Kidney tubule cell (primary cell): ENCODE measurements around the gene NES.
"Not testable (repeated sequence)": the region's sequence is repeated elsewhere in the genome, so short reads cannot be mapped to it uniquely, and the experiment has no call there.

Experiments
- DNase-seq: peaks from one replicate; pipeline ENCODE4 v3.0.0-alpha.2; 2018; ENCODE audit warnings: low spot score

Gene NES

DNA sequence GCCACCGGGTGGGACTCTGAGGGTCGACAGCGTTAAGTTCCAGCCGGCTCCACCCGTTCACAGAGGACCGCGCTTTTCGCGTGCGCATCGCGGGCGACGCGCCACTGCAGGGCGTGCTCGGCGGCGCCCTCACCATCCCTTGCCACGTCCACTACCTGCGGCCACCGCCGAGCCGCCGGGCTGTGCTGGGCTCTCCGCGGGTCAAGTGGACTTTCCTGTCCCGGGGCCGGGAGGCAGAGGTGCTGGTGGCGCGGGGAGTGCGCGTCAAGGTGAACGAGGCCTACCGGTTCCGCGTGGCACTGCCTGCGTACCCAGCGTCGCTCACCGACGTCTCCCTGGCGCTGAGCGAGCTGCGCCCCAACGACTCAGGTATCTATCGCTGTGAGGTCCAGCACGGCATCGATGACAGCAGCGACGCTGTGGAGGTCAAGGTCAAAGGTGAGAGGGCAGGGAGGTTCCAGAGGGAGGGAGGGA is 30.4 kb downstream of the NES start:
- no peak for DNase-seq

DNA sequence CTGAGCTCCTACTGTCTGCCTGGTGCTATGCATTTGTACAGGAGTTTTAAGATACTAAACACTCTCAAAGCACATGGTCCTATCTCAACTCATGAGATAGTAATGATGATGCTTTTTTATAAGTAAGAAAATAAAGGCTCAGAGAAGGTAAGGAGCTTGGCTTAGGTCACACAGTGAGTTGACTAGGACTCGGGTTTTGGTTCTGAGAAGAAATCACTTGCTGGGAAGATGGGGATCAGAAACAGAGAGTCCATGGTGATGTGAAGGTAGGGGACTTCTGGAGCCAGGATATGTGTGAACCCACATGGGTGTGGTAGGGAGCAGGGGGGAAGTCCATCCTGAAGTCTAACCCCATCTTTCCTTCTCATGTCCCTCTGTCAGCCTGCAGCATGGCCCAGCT is 31.5 kb downstream of the NES start:
- DNase-seq = no peak

DNA sequence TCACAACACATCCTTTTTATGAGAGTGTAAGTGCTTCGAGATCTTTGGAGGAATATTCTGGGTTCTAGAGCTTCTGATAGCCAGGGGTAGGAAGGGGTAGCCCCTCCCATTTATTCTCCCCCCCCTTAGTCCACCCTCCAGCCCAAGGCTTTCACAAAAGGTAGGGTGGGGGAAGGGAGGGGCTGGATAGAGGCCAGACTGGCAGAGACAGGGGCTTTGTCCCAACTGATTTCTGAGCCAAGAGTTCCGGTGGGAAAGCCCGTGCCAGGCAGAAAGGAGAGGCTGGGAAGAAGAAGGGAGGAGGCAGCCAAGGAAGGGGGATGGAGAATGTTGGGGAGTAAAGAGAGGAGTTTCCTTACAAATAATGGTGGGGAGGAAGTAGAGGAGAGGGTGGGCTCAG is 32.2 kb downstream of the NES start:
- DNase-seq = no peak

DNA sequence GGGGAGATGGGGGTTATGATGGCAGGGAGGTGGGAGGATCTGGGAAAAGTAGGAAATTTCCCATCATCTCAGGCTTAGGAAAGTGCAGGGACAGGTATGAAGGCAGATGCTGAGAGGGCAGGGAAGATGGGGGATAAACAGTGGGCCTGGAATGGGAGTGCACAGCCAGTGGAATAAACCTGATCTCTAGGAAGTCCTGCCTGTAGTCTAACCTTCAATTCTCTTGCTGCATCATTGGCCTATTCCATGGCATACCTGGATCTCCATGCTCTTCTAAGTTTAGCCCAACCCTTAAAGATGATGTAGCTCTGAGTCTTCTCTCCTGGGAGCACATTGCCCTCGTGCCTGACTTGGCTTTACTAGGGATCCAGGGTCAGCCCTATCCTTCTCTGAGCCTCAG is 32.6 kb downstream of the NES start:
- DNase-seq = no peak

DNA sequence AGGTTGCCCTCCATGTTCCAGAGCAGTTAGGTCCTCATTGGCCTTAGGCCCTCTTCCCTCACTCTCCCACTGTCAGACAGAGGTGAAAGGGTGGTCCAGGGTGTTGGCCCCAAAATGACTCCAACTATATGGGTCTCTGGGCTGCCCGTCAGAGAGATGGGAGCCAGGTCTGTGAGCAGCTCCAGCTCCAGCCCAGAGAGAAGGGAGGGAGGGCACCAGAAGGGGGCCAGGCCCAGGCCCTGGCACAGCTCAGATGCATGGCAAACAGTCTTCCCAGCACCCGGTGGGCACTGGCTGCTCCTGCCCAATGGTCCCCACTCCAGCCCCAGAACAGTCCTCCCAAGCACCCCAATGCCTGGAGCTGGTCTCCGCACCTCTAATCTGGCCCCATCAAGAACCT is 33.1 kb downstream of the NES start:
- DNase-seq = no peak

DNA sequence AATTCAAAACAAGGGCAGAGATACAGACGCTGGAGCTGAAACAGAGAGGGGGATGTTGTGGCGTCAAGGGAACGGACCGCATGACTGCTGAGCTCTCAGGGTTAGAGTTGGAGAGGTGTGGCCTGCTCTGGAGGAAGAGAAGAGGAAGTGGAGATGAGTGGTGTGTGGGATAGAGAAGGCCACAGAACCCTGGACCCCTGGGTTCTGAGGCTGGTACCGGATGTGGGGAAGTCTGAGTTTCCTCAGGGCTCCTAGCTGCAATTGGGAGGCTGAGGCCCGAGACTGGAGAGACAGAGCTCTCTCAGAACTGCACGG is 33.5 kb downstream of the NES start:
- no peak for DNase-seq

DNA sequence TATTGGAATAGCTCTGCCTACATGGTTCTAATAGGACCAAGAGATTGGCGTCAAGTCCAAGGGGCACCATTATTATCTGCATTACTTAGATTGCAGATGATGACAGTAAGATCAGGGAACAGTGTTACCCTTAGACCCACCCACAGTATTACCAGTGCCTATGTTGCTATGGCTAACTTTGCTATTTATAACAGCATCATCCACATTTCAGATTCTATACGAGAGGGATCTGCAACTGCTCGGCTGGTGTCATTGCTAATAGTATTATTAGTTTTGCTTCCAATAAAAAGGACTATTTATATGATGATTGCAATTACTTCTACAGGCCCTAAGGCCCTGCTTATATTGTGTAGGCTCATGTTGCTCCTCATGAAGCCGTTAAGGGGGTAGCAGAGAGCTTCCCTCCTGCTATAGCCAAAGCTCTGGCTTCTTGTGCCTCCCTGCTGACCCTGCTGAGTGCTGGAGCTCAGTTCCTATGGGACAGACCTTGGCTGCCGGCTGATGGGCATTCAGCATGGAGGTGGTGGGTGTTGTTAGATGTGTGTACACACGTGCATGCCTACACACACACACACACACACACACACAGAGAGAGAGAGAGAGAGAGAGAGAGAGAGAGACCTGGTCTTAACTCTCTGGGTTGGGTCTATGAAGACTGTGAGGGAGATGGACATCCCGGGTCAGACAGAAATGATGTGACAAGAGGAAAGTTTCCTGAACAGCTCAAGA is 34.0 kb downstream of the NES start:
- no peak for DNase-seq

DNA sequence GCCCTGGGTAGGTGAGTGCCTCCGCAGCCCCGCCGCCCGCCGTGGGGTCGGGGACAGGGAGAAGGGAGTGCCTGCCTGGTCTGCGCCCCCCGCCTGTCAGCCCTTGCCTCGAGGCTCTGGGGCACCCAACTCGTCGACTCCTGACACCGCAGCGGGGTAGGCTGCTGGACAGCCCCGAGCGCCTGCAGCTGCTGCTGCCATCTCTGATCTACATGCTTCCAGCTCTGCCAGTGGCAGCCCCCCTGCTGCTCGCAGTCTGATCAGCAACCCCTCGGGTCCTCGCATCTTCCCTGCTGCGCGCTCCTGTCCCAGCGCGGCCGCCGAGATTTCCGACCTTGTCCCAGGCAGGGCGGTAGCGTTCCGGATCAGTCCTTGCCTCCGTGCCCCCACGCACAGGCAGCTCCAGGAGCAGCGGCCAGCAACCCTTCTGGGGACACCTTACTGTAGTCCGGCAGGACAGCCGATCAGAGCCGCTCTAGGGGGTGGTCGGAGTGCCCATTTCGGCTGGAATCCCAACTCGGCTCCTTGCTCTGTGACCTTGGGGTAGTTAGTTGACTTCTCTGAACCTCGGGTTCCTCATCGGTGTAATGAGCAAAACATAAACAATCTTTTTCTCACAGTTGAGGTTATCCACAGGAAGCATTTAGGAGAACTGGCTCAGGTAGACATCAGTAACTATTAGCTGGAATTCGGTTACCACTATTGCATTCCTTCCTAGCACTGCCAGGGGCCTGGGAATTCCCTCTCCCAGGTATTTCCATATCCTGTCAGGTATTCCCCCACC is 34.8 kb downstream of the NES start:
- peak; percentile 22 for DNase-seq

DNA sequence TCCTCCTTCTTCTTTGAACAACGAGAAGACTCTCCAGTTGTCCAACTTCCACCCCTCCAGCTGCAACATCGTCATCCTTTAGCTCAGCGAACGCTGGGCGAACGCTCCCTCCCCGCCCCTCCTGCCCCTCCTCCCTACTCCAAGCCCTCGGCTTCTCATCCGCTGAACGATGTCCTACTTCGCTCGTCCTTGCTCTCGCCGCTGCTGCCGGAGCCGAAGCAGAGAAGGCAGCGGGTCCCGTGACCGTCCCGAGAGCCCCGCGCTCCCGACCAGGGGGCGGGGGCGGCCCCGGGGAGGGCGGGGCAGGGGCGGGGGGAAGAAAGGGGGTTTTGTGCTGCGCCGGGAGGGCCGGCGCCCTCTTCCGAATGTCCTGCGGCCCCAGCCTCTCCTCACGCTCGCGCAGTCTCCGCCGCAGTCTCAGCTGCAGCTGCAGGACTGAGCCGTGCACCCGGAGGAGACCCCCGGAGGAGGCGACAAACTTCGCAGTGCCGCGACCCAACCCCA is 35.4 kb downstream of the NES start, which contains the start of gene BCAN:
BCAN (plus strand) TSS at position 357 of the 504 bp plus-strand sequence. CDS start 3,938 bp downstream, outside the sequence.
- no peak for DNase-seq

DNA sequence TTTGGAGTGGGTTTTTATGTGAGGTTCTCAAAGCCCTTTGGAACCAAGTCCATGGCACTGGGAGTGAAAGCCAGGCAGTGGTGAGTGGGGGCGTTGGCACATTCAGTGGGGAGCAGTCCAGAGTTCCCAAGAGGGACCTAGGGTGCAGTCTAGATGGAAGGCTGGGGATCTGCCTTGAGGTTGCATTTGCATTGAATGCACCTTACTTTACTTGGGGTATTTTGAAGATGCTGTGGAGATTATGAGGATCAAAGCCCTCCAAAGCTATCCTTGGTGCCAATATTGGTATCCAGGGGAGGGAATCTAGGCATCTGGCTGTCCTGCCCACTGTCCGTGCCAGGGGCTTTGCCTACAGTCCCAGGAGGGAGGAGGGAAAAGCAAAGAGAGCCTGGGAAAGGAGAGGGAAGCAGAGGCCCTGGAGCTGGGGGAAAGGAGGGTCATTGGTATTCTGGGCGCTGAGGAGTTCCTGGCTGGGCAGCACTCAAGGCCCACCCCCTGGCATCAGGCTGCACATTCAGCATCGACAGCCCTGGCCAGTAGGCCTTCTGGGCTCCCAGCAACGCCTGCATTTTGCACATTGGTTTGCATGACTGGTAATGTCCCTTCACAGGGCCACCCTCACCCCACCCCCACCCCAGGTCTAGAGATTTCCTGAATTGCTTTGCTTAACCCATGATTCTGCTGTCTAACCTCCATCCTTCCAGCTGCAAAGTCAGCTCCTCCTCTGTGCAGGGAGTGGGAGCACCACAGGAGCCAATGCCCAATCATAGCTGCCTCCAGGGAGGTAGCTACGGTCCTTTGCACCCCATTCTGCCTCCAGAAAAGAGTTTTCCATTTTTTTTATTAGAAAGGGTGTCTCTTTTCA is 36.1 kb downstream of the NES start:
- no peak for DNase-seq

DNA sequence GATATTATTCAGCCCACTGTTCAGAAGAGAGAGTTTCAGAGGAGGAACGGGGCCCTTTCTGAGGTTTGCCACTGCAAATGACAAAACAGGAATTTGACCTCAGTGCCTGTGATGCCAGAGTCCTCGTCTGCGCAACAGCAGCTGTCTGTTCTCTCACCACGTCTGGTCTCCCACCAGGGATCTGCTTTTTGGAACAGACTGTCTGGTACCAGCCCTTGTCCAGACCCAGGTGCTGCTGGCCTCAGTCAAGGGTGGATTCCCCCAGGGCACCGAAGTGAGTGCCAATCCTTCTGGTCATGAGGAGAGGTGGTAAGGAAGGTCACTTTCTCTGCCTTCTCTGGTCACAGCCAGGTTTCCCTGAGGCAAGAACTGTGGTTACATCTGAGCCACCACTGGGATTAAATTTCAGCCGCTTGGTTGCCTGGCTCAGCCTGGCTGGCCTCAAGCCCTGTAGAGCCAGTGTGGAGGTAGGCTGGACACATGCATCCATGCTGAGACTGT is 37.6 kb downstream of the NES start:
- DNase-seq = peak; percentile 45

DNA sequence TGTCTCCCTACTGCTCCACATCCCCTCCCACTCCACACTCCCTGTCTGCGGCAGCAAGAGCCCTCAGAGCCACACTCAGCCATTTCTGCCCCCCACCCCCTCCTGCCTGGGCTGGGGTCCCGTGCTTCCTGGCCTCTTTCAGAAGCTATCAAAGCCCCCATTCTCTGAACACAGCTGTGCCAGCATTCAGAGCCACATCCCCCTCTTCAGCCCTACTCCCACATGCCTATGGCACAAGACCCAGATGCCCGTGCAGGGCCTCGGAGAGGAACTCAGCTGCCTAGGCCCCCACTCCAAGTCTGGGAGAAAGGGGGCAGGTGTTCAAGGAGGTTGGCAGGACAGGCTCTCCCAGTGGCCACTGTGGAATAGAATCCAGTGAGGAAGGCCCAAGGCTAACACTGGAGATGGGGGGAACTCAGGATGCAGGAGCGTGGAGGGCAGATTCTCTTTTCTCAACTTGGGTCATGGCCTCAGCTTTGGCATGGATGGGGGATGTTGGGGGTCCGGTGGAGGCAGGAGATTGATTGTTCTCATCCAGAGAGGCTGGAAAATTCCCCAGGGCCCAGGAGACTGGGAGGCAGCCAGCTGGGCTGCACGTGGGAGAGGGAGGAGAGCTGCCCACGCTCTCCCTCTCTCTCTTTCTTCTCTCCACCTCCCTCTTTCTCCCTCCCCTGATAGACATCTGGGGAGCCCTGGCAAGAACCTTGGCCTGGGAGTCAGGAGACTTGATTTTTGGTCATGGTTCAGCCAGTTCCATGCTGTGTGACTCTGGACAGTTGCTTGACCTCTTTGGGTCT is 38.8 kb downstream of the NES start:
- DNase-seq = no peak

DNA sequence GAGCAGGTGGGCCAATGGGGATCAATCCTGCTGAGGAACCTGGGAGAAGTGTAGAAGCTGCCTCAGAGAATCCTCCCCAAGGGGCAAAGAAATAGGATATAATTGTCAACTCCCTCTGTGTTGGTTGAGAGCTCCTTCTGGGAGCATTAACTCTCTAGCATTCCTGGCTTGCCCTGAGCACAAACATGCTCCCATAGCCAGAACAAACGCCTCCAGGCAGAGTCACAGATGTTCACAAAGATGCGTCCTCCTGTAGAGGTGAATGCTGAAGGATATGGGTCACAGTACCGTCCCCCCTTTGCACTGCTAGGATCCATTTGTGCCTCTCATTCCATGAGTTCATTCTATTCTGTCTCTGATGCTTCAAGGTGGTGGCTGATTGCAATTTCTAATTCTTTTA is 44.9 kb downstream of the NES start:
- DNase-seq = no peak

DNA sequence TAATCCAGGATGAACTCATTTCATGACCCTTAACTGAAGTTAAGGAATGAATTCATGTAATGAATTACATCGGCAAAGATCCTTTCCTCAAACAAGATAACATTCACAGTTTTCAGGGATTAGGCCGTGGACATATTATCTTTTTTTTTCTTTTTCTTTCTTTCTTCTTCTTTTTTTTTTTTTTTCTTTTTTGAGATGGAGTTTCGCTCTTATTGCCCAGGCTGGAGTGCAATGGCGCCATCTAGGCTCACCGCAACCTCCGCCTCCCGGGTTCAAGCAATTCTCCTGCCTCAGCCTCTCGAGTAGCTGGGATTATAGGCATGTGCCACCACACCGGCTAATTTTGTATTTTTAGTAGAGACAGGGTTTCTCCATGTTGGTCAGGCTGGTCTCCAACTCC is 46.1 kb downstream of the NES start:
- not testable (repeated sequence) for DNase-seq

DNA sequence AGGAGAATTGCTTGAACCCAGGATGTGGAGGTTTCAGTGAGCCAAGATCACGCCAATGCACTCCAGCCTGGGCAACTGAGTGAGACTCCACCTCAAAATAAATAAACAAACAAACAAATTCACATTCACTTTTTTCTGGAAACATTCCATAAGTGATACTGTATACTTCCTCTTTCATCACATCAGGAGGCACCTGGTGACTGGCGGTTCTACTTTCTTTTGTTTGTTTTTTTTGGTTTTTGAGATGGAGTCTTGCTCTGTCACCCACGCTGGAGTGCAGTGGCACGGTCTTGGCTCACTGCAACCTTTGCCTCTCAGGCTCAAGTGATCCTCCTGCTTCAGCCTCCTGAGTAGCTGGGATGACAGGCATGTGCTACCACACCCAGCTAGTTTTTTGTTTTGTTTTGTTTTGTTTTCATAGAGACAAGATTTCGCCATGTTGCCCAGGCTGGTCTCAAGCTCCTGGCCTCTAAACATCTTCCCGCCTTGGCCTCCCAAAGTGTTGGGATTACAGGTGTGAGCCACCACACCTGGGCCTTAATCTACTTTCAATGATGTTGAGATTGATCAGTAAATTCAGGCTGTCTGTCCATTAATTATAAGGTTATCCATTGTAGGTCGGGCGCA is 47.3 kb downstream of the NES start:
- DNase-seq = no peak

DNA sequence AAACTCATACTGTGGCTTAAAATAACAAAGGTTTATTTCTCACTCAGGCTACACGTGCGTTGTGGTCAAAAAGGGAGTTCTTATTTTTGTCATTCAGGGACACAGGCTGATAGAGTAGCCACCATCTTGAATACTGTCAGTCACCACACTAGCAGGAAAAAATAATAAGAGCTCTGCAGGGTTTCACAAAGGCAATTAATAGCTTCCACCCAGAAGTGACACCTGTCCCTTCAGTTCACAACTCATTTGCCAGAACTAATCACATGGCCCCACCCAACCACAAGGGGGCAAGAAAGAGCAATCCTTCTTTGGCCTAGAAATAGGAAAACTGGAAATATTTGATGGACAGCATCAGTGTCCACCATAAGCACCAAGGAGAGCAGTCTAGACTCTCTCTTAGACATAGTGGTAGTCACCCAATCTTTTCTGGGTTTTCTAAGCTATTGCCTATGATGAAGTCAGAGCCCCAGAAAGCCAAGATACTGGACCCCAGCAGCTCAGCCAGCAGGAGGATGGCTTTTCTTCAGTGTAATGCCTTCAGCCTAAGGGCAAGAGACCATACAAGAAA is 49.8 kb downstream of the NES start:
- peak; percentile 68 for DNase-seq

DNA sequence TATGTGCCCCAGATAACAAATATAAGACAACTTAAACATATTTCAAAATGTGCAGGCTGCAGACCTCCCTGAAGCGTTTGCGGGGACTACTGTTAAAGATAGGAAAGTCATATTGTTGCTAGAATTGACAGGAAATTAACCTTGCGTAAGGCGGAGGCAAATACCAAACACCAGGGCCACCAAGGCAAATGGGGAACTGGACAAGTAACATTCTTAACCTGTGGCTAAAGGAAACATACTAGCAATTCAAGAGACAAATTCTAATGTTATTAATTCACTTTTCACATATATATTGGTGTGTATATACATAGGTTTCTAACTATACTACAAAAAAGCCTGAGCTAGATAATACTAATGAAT is 51.1 kb downstream of the NES start:
- DNase-seq = no peak

DNA sequence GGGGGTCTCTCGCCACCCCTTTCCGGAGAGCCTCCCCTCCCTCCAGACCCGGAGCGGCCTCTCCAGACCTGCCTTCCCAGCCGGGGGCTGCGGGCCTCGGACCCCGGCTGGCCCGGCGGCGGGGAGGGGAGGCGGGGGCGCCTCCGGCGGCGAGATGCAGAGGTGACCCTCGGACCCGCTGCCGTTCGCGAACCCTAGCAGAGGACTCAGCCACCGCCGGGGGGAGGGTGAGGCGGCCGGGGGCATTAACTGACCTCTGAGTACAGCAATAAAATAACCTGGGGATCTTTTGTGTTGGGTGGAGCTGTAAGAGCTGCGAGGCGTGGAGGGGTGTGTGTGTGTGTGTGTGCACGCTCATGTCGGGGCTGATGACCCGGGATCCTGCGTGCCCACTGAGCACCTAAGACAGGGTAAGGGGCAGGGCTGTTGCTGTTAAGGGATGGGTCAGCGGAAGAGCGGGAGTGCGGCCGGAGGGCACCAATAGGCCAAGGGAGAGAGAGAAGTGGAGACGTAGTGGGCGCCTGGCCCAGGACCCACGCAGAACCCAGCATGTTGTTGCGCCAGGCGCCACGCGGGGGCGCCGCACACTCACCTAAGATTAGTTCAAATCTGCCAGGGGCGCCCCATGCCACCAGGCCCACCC is 51.6 kb downstream of the NES start:
- peak; percentile 41 for DNase-seq

DNA sequence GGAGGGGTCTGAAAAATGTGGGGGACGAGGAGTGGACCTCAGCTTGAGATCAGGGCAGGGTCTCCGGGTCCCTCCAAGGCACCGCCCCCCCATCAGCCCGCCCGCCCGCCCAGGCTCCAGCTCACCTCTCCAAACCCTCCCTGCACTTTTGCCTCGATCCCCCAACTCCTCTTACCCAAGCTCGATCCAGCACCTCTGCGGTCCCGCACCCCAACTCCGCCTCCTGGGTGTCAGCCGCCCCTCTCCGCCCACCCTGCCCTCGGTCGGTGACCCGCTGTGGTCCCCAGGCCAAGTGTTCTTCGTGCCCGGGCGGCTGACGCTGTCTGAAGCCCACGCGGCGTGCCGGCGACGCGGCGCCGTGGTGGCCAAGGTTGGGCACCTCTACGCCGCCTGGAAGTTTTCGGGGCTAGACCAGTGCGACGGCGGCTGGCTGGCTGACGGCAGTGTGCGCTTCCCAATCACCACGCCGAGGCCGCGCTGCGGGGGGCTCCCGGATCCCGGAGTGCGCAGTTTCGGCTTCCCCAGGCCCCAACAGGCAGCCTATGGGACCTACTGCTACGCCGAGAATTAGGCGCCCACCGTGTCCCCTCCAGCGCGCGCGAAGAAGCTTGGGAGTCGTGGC is 52.3 kb downstream of the NES start:
- DNase-seq = no peak
